ENCODE measurements around the gene PKP3. TPM values are rescaled to one million over a fixed set of nuclear protein-coding genes. Genes with fewer than 3 reads are reported as not detected.
"Not testable (repeated sequence)": the region's sequence is repeated elsewhere in the genome, so short reads cannot be mapped to it uniquely, and the experiment has no call there.

The PKP3 gene
- total and polyA plus RNA-seq, 7 experiments from 2014 or later, result not detected

GRCh38 chr11:387193-387793 is 6.7 kb upstream of the PKP3 start:
- H3K36me3 ChIP-seq (ENCODE audit: control insufficient read depth in 2 of 3, insufficient read depth in 3 of 3, low read length in 3 of 3), result no peaks in the 10 kb centered on the region
- H3K4me1 ChIP-seq (ENCODE audit: control insufficient read depth in 2 of 2, insufficient read depth in 2 of 2, low read length in 2 of 2), result peaks cover 0 to 8% of the 10 kb centered on the region in 2 donors
- H3K4me3 ChIP-seq (ENCODE audit: low read length), result no peak overlapping the region
- no peak overlapping the region for H3K27ac ChIP-seq (ENCODE audit: low read depth, low read length)
- intact Hi-C loops (cut with micrococcal nuclease), result no loop called here
- H3K9me3 Mint-ChIP-seq, result peaks cover 1 to 10% (median 7%) of the 10 kb centered on the region in 11 donors
- peak overlapping the region in 1 of 9 donors; percentile 8 for H3K27ac Mint-ChIP-seq
- H3K4me3 Mint-ChIP-seq, result no peak overlapping the region
- ATAC-seq (no peak), DNase-seq (no peak)
- ChIA-PET CTCF (no interaction called here), POLR2A (interaction anchor here (1.0 to 1.3 kb wide), 2 partner anchors 55 to 56 kb away, joined by 3 read pairs; partner anchors contain the start of gene ANO9)
- peaks cover 0 to 15% (median 0%) of the 10 kb centered on the region in 3 experiments for H3K9me3 ChIP-seq (ENCODE audit: control insufficient read depth in 2 of 3, low read length in 3 of 3)
- no peaks in the 10 kb centered on the region for H3K27me3 ChIP-seq (ENCODE audit: control insufficient read depth in 2 of 2, insufficient read depth in 2 of 2, low read length in 2 of 2)
- peaks cover 0 to 7% (median 4%) of the 10 kb centered on the region in 5 donors for H3K36me3 Mint-ChIP-seq
- H3K4me1 Mint-ChIP-seq, result peaks cover 0 to 6% (median 0%) of the 10 kb centered on the region in 7 donors
- peaks cover 0 to 13% (median 0%) of the 10 kb centered on the region in 5 donors for H3K27me3 Mint-ChIP-seq

DNA sequence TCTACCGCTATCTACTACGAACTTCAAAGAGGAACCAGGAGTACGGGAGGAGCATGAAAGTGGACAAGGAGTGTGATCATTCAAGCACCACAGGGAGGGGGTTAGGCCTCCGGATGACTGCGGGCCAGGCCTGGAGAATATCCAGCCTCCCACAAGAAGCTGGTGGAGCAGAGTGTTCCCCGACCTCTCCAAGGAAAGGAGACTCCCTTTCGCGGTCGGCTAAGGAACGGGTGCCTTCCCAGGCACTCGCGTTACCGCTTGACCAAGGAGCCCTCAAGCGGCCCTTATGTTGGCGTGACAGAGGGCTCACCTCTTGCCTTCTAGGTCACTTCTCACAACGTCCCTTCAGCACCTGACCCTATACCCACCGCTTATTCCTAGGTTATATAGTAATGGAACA is 4.6 kb upstream of the PKP3 start:
- H3K9me3 Mint-ChIP-seq, result peaks cover 1 to 10% (median 7%) of the 10 kb centered on the region in 11 donors
- peaks cover 0 to 15% (median 0%) of the 10 kb centered on the region in 3 experiments for H3K9me3 ChIP-seq (ENCODE audit: control insufficient read depth in 2 of 3, low read length in 3 of 3)
- H3K36me3 Mint-ChIP-seq; ATAC-seq; H3K36me3 ChIP-seq (ENCODE audit: control insufficient read depth in 2 of 3, insufficient read depth in 3 of 3, low read length in 3 of 3); H3K27me3 ChIP-seq (ENCODE audit: control insufficient read depth in 2 of 2, insufficient read depth in 2 of 2, low read length in 2 of 2); H3K27ac Mint-ChIP-seq; H3K4me3 ChIP-seq (ENCODE audit: low read length); H3K4me1 ChIP-seq (ENCODE audit: control insufficient read depth in 2 of 2, insufficient read depth in 2 of 2, low read length in 2 of 2); intact Hi-C loops (cut with micrococcal nuclease); DNase-seq; H3K4me1 Mint-ChIP-seq; H3K27ac ChIP-seq (ENCODE audit: low read depth, low read length); H3K4me3 Mint-ChIP-seq; H3K27me3 Mint-ChIP-seq; CTCF ChIA-PET: not testable (repeated sequence)
- POLR2A ChIA-PET, result interaction anchor here (0.6 kb wide), 2 partner anchors 22 to 181 kb away, joined by 3 to 7 read pairs; no protein-coding TSS in a partner anchor

GRCh38 chr11:390175-390574 is 3.8 kb upstream of the PKP3 start:
- ATAC-seq, result no peak
- H3K4me3 ChIP-seq (ENCODE audit: low read length), result no peak overlapping the region
- peaks cover 1 to 10% (median 7%) of the 10 kb centered on the region in 11 donors for H3K9me3 Mint-ChIP-seq
- H3K27ac Mint-ChIP-seq, result no peak overlapping the region
- H3K4me3 Mint-ChIP-seq, result no peak overlapping the region
- H3K9me3 ChIP-seq (ENCODE audit: control insufficient read depth in 2 of 3, low read length in 3 of 3), result peaks cover 0 to 15% (median 0%) of the 10 kb centered on the region in 3 experiments
- ChIA-PET POLR2A (no interaction called here), CTCF (no interaction called here)
- peaks cover 0 to 7% (median 4%) of the 10 kb centered on the region in 5 donors for H3K36me3 Mint-ChIP-seq
- peaks cover 0 to 8% (median 0%) of the 10 kb centered on the region in 5 donors for H3K27me3 Mint-ChIP-seq
- H3K27me3 ChIP-seq (ENCODE audit: control insufficient read depth in 2 of 2, insufficient read depth in 2 of 2, low read length in 2 of 2), result no peaks in the 10 kb centered on the region
- no peaks in the 10 kb centered on the region for H3K36me3 ChIP-seq (ENCODE audit: control insufficient read depth in 2 of 3, insufficient read depth in 3 of 3, low read length in 3 of 3)
- no peak overlapping the region for H3K27ac ChIP-seq (ENCODE audit: low read depth, low read length)
- DNase-seq, result no peak
- intact Hi-C loops (cut with micrococcal nuclease), result no loop called here
- peaks cover 0 to 6% (median 0%) of the 10 kb centered on the region in 7 donors for H3K4me1 Mint-ChIP-seq
- peaks cover 0 to 8% of the 10 kb centered on the region in 2 donors for H3K4me1 ChIP-seq (ENCODE audit: control insufficient read depth in 2 of 2, insufficient read depth in 2 of 2, low read length in 2 of 2)

- Mint-ChIP-seq H3K27ac (no peak overlapping the region), H3K4me1 (peaks cover 0 to 6% (median 0%) of the 10 kb centered on the region in 7 donors), H3K4me3 (no peak overlapping the region), H3K36me3 (peaks cover 0 to 7% (median 4%) of the 10 kb centered on the region in 5 donors), H3K27me3 (peaks cover 0 to 8% (median 0%) of the 10 kb centered on the region in 5 donors), H3K9me3 (peaks cover 1 to 10% (median 7%) of the 10 kb centered on the region in 11 donors)
- ChIA-PET CTCF (no interaction called here), POLR2A (no interaction called here)
- no peak for DNase-seq
- no peak for ATAC-seq
- intact Hi-C loops (cut with micrococcal nuclease), result no loop called here
- H3K4me3 ChIP-seq (ENCODE audit: low read length), result no peak overlapping the region
- peaks cover 0 to 7% (median 0%) of the 10 kb centered on the region in 3 experiments for H3K9me3 ChIP-seq (ENCODE audit: control insufficient read depth in 2 of 3, low read length in 3 of 3)
- peaks cover 0 to 8% of the 10 kb centered on the region in 2 donors for H3K4me1 ChIP-seq (ENCODE audit: control insufficient read depth in 2 of 2, insufficient read depth in 2 of 2, low read length in 2 of 2)
- no peak overlapping the region for H3K27ac ChIP-seq (ENCODE audit: low read depth, low read length)
- no peaks in the 10 kb centered on the region for H3K27me3 ChIP-seq (ENCODE audit: control insufficient read depth in 2 of 2, insufficient read depth in 2 of 2, low read length in 2 of 2)
- H3K36me3 ChIP-seq (ENCODE audit: control insufficient read depth in 2 of 3, insufficient read depth in 3 of 3, low read length in 3 of 3), result no peaks in the 10 kb centered on the region
These were observed 2.6 kb upstream of the PKP3 start for GRCh38 chr11:391117-392017.

DNA sequence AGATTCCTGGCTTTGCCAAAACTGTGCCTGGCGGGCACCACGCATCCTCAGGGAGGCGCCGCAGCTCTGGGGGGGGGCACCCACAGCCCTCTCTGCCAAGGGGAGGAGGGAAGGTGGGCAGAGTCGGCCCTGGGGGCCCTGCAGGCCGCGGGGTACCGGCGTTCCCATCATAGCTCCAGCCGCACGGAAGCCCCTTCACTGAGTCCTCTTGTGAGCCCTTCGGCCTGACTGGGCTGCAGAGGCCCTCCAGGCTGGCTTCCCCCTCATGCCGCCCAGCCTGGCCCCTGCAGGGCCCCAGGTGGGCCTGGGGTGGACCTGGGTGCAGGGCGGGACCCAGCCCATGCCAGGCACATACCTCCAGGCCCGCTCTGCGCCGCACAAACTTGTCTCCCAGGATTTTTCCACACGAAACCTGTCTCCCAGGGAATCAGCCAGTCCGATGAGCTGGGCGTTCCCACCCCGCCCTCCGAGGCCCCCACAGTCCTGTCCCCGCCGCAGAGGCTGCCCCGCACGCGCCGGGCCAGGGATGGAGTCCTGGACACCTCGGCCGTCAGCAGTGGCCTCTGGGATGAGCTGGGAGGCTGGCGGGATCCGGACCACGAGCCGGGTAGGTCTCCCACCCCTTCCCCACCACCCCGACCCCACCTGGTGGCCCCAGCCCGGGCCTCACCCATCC is 1.8 kb upstream of the PKP3 start:
- H3K36me3 Mint-ChIP-seq, result peaks cover 0 to 1% (median under 1%) of the 10 kb centered on the region in 5 donors
- CTCF ChIA-PET, result no interaction called here
- POLR2A ChIA-PET, result no interaction called here

GRCh38 chr11:393219-394033 is 583 bp upstream of the PKP3 start:
- CTCF ChIA-PET, result no interaction called here
- Histone ChIP-seq H3K27me3 (ENCODE audit: control insufficient read depth in 2 of 2, insufficient read depth in 2 of 2, low read length in 2 of 2) (no peaks in the 10 kb centered on the region), H3K4me3 (ENCODE audit: low read length) (no peak overlapping the region), H3K9me3 (ENCODE audit: control insufficient read depth in 2 of 3, low read length in 3 of 3) (no peaks in the 10 kb centered on the region), H3K4me1 (ENCODE audit: control insufficient read depth in 2 of 2, insufficient read depth in 2 of 2, low read length in 2 of 2) (no peaks in the 10 kb centered on the region), H3K36me3 (ENCODE audit: control insufficient read depth in 2 of 3, insufficient read depth in 3 of 3, low read length in 3 of 3) (no peaks in the 10 kb centered on the region), H3K27ac (ENCODE audit: low read depth, low read length) (no peak overlapping the region)
- Mint-ChIP-seq H3K27me3 (no peaks in the 10 kb centered on the region), H3K36me3 (no peaks in the 10 kb centered on the region), H3K9me3 (no peaks in the 10 kb centered on the region), H3K4me1 (peaks cover 0 to 4% (median 0%) of the 10 kb centered on the region in 7 donors), H3K27ac (no peak overlapping the region), H3K4me3 (no peak overlapping the region)
- intact Hi-C loops (cut with micrococcal nuclease), result no loop called here
- ATAC-seq (no peak), DNase-seq (no peak)
- POLR2A ChIA-PET, result no interaction called here

More for the DNA sequence above, 1.8 kb upstream of the PKP3 start:
- Histone ChIP-seq H3K27ac (ENCODE audit: low read depth, low read length) (no peak overlapping the region), H3K9me3 (ENCODE audit: control insufficient read depth in 2 of 3, low read length in 3 of 3) (no peaks in the 10 kb centered on the region), H3K4me3 (ENCODE audit: low read length) (no peak overlapping the region), H3K4me1 (ENCODE audit: control insufficient read depth in 2 of 2, insufficient read depth in 2 of 2, low read length in 2 of 2) (peaks cover 0 to 1% of the 10 kb centered on the region in 2 donors), H3K36me3 (ENCODE audit: control insufficient read depth in 2 of 3, insufficient read depth in 3 of 3, low read length in 3 of 3) (no peaks in the 10 kb centered on the region), H3K27me3 (ENCODE audit: control insufficient read depth in 2 of 2, insufficient read depth in 2 of 2, low read length in 2 of 2) (no peaks in the 10 kb centered on the region)
- Mint-ChIP-seq H3K4me1 (peaks cover 0 to 6% (median 0%) of the 10 kb centered on the region in 7 donors), H3K27me3 (peaks cover 0 to 8% (median 0%) of the 10 kb centered on the region in 5 donors), H3K27ac (no peak overlapping the region), H3K9me3 (peaks cover 0 to 5% (median 1%) of the 10 kb centered on the region in 11 donors), H3K4me3 (no peak overlapping the region)
- DNase-seq, result no peak
- no peak for ATAC-seq
- intact Hi-C loops (cut with micrococcal nuclease), result no loop called here

Data from naive thymus-derived CD4-positive, alpha-beta T cell (primary cell).